H9 (cell line): ENCODE data around the gene TRIP6. TPM values are rescaled to one million over a fixed set of nuclear protein-coding genes. Genes with fewer than 3 reads are reported as not detected.

Experiments
- DNase-seq: peaks from one replicate; pipeline ENCODE4 v3.0.0-alpha.2; 2017
- H2AFZ ChIP-seq: one replicate; pipeline ENCODE4 v1.6.1; 2013; ENCODE audit warnings: mild to moderate bottlenecking, low read length, control low read depth, moderate library complexity
- H2AK5ac ChIP-seq: 2 replicates; pipeline ENCODE4 v1.6.1; 2013; ENCODE audit warnings: low read length, control low read depth, mixed read lengths; ENCODE audit not compliant: insufficient read length
- H2BK120ac ChIP-seq: one replicate; pipeline ENCODE4 v1.6.1; 2013; ENCODE audit warnings: low read depth, mild to moderate bottlenecking, low read length, control low read depth, inconsistent platforms; ENCODE audit not compliant: poor library complexity, severe bottlenecking
- H2BK12ac ChIP-seq: 2 replicates; pipeline ENCODE4 v1.6.1; 2013; ENCODE audit warnings: low read length, control low read depth, mixed read lengths, low read depth; ENCODE audit not compliant: insufficient read length
- H2BK15ac ChIP-seq: 2 replicates; pipeline ENCODE4 v1.6.1; 2013; ENCODE audit warnings: low read depth, low read length, control low read depth
- H2BK20ac ChIP-seq: one replicate; pipeline ENCODE4 v1.6.1; 2013; ENCODE audit warnings: low read depth, mild to moderate bottlenecking, low read length, control low read depth, inconsistent platforms; ENCODE audit not compliant: poor library complexity, severe bottlenecking
- H2BK5ac ChIP-seq: 2 replicates; pipeline ENCODE4 v1.6.1; 2013; ENCODE audit warnings: low read length, control low read depth, mixed read lengths; ENCODE audit not compliant: insufficient read length
- H3K14ac ChIP-seq: 2 replicates; pipeline ENCODE4 v1.6.1; 2013; ENCODE audit warnings: low read length, control low read depth; ENCODE audit not compliant: insufficient read depth
- H3K18ac ChIP-seq: 2 replicates; pipeline ENCODE4 v1.6.1; 2013; ENCODE audit warnings: low read depth, mild to moderate bottlenecking, mixed read lengths, low read length, control low read depth; ENCODE audit not compliant: insufficient read length
- H3K23ac ChIP-seq: 2 replicates; pipeline ENCODE4 v1.6.1; 2013; ENCODE audit warnings: low read length, control low read depth, mixed read lengths, low read depth; ENCODE audit not compliant: insufficient read length
- H3K23me2 ChIP-seq: 2 replicates; pipeline ENCODE4 v1.6.1; 2013; ENCODE audit warnings: low read depth, mild to moderate bottlenecking, mixed read lengths, low read length, control low read depth; ENCODE audit not compliant: insufficient read length, poor library complexity, severe bottlenecking
- H3K27ac ChIP-seq: 2 replicates; pipeline ENCODE4 v1.5.1; 2013; ENCODE audit warnings: low read length, control low read depth, mixed read lengths, low read depth; ENCODE audit not compliant: insufficient read length
- H3K27me3 ChIP-seq: 2 replicates; pipeline ENCODE4 v1.6.1; 2013; ENCODE audit warnings: low read length, control low read depth, inconsistent platforms; ENCODE audit not compliant: insufficient read depth
- H3K4ac ChIP-seq: 2 replicates; pipeline ENCODE4 v1.6.1; 2013; ENCODE audit warnings: low read depth, mild to moderate bottlenecking, control low read depth, inconsistent platforms, low read length, moderate library complexity
- H3K4me1 ChIP-seq: 2 replicates; pipeline ENCODE4 v1.6.1; 2013; ENCODE audit warnings: low read length, control low read depth, inconsistent platforms; ENCODE audit not compliant: insufficient read depth
- H3K4me2 ChIP-seq: 2 replicates; pipeline ENCODE4 v1.6.1; 2013; ENCODE audit warnings: low read length, control low read depth, mixed read lengths; ENCODE audit not compliant: insufficient read length, insufficient read depth
- H3K56ac ChIP-seq: 2 replicates; pipeline ENCODE4 v1.6.1; 2013; ENCODE audit warnings: low read depth, mild to moderate bottlenecking, mixed read lengths, low read length, control low read depth; ENCODE audit not compliant: insufficient read length
- H3K79me1 ChIP-seq: 2 replicates; pipeline ENCODE4 v1.6.1; 2013; ENCODE audit warnings: low read depth, mild to moderate bottlenecking, moderate library complexity, low read length, control low read depth, inconsistent platforms; ENCODE audit not compliant: insufficient read depth, poor library complexity, severe bottlenecking
- H3K79me2 ChIP-seq: 2 replicates; pipeline ENCODE4 v1.6.1; 2013; ENCODE audit warnings: low read length, control low read depth, inconsistent platforms; ENCODE audit not compliant: insufficient read depth
- H3K9ac ChIP-seq: 2 replicates; pipeline ENCODE4 v1.6.1; 2013; ENCODE audit warnings: low read length, control low read depth, mixed read lengths; ENCODE audit not compliant: insufficient read length; ENCODE audit errors: extremely low read depth
- H3K9me3 ChIP-seq: one replicate; pipeline ENCODE4 v1.6.1; 2013; ENCODE audit warnings: low read depth, low read length, inconsistent platforms; ENCODE audit not compliant: control insufficient read depth
- H3T11ph ChIP-seq: one replicate; pipeline ENCODE4 v1.6.1; 2013; ENCODE audit warnings: mild to moderate bottlenecking, low read length, control low read depth, inconsistent platforms
- H4K20me1 ChIP-seq: one replicate; pipeline ENCODE4 v1.6.1; 2013; ENCODE audit not compliant: control insufficient read depth, insufficient read length, insufficient read depth
- H4K5ac ChIP-seq: 2 replicates; pipeline ENCODE4 v1.6.1; 2013; ENCODE audit warnings: low read depth, mild to moderate bottlenecking, mixed read lengths, low read length, control low read depth; ENCODE audit not compliant: insufficient read length
- H4K8ac ChIP-seq: replicated peaks from 2 replicates; pipeline ENCODE4 v1.6.1; 2013; ENCODE audit warnings: low read length, control low read depth, mixed read lengths, low read depth; ENCODE audit not compliant: insufficient read length
- H4K91ac ChIP-seq: 2 replicates; pipeline ENCODE4 v1.6.1; 2013; ENCODE audit warnings: low read depth, mild to moderate bottlenecking, moderate library complexity, mixed read lengths, low read length, control low read depth; ENCODE audit not compliant: insufficient read length
- H3K27ac Mint-ChIP-seq, 3 experiments: 2 replicates in 2 of 3; 3 replicates in 1 of 3; pipeline ENCODE4 v1.8.0; 2020 to 2021; ENCODE audit warnings: mixed read lengths in 3 of 3, mild to moderate bottlenecking in 1 of 3, moderate library complexity in 1 of 3
- H3K27me3 Mint-ChIP-seq: 2 replicates; pipeline ENCODE4 v1.8.0; 2021; ENCODE audit warnings: low read depth, mild to moderate bottlenecking, moderate library complexity, mixed read lengths
- H3K36me3 Mint-ChIP-seq, 3 experiments: 2 replicates in 2 of 3; 3 replicates in 1 of 3; pipeline ENCODE4 v1.8.0; 2020 to 2021; ENCODE audit warnings: low read depth in 3 of 3, mixed read lengths in 3 of 3; ENCODE audit not compliant: insufficient read depth in 1 of 3
- H3K4me1 Mint-ChIP-seq, 2 experiments: 2 replicates each; pipeline ENCODE4 v1.8.0; 2020; ENCODE audit warnings: mixed read lengths in 2 of 2
- H3K4me3 Mint-ChIP-seq, 2 experiments: 2 replicates in 1 of 2; 3 replicates in 1 of 2; pipeline ENCODE4 v1.8.0; 2020 to 2021; ENCODE audit warnings: mild to moderate bottlenecking in 2 of 2, mixed read lengths in 2 of 2, moderate library complexity in 1 of 2
- H3K9me3 Mint-ChIP-seq, 2 experiments: 2 replicates in 1 of 2; 3 replicates in 1 of 2; pipeline ENCODE4 v1.8.0; 2020; ENCODE audit warnings: mild to moderate bottlenecking in 2 of 2, mixed read lengths in 2 of 2, moderate library complexity in 1 of 2
- CTCF ChIP-seq: fragments of 200-600 bp; sonication (generic); conservative IDR thresholded peaks from 3 replicates; pipeline ENCODE4 v1.8.0; 2021; ENCODE audit warnings: antibody characterized with exemption, mild to moderate bottlenecking
- WGBS: extraction: QIAGEN DNeasy Blood & Tissue Kit; methylation state at CpG from one replicate; pipeline ENCODE4 v1.1.7; 2013; ENCODE audit warnings: missing lambda C conversion rate, low lambda C conversion rate, mixed read lengths; ENCODE audit not compliant: insufficient read length; ENCODE audit errors: extremely low coverage; 5-methylcytosine and 5-hydroxymethylcytosine counted together
- total RNA-seq: library from RNA; stranded (reverse); gene quantifications from 2 replicates; pipeline ENCODE4 v1.2.1, GENCODE V29; 2021

The TRIP6 gene
- total RNA-seq, 1 experiment from 2014 or later: 122 TPM

DNA sequence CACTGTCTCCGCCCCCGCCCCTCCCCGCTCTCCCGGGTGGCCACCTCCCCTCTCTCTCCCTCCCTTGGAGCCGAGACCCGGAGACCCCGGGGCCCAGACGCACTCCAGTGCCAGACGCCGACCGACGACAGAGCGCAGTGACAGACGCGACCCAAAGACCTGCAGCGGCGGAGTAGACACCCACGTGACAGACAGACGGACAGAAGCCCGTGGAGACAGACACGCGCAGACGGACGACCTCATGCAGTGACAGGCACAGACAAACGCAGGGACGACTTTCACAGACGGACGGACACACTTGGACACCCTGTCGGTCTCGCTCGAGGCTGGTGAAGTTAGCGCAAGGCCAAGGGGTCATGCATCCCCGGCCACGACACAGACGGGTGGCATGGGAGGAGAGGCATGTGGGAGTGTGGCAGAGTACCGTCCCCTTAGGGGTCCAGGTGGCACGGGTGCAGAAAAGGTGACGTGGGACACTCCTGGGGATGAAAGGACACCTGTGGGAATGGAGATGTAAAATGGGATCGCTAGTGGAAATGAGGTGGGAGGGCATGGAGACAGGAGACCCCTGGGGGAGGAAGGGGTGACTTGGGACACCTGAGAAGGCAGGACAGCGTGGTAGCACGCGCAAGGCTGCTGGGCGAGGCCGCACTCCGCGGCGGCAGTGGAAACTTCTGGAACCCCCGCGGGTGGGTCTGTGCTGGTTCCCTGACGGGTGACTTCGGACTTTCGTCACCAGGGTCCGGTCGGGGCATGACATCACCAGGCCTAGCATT lies 29.0 kb downstream of the TRIP6 start:
- no peak overlapping the region for H2AK5ac ChIP-seq
- no peak overlapping the region for H3K23ac ChIP-seq
- H3K4me2 ChIP-seq: peak overlapping the region; percentile 33
- H2BK5ac ChIP-seq: no peak overlapping the region
- no peak overlapping the region for H2BK15ac ChIP-seq
- DNase-seq: peak; percentile 73
- no peak overlapping the region for H3K27ac ChIP-seq
- H3K4me1 ChIP-seq: peaks cover 2% of the 10 kb centered on the region; the same call in 1 of the 2 replicates
- peaks cover 21 to 24% of the 10 kb centered on the region in 2 experiments for H3K4me1 Mint-ChIP-seq
- no peak overlapping the region for H3K9ac ChIP-seq
- H4K5ac ChIP-seq: no peak overlapping the region
- WGBS: no CpG with 5 or more reads among the region's 54 CpGs
- H2BK120ac ChIP-seq: no peak overlapping the region
- no peak overlapping the region for H3K56ac ChIP-seq
- no peak overlapping the region for H3K14ac ChIP-seq
- H4K91ac ChIP-seq: no peak overlapping the region
- no peaks in the 10 kb centered on the region for H3K36me3 Mint-ChIP-seq
- H3T11ph ChIP-seq: no peak overlapping the region
- no peaks in the 10 kb centered on the region for H4K20me1 ChIP-seq
- no peak overlapping the region for H3K4ac ChIP-seq
- peaks cover 25% of the 10 kb centered on the region for H3K27me3 Mint-ChIP-seq
- H2AFZ ChIP-seq: no peak overlapping the region
- no peaks in the 10 kb centered on the region for H3K9me3 ChIP-seq
- H4K8ac ChIP-seq: no peak overlapping the region
- no peaks in the 10 kb centered on the region for H3K79me2 ChIP-seq
- no peak for TF ChIP-seq CTCF
- H2BK20ac ChIP-seq: no peak overlapping the region
- H3K23me2 ChIP-seq: peaks cover 16% of the 10 kb centered on the region
- H3K27ac Mint-ChIP-seq: peak overlapping the region in 1 of 3 experiments; percentile 14; a peak in 2 of 7 replicates
- H3K4me3 Mint-ChIP-seq: peak overlapping the region; percentile 68 to 79
- H3K18ac ChIP-seq: no peak overlapping the region
- H3K27me3 ChIP-seq: peaks cover 7% of the 10 kb centered on the region
- no peak overlapping the region for H2BK12ac ChIP-seq
- H3K79me1 ChIP-seq: no peaks in the 10 kb centered on the region
- H3K9me3 Mint-ChIP-seq: no peaks in the 10 kb centered on the region; a peak in 2 of 5 replicates
